A673 (cell line): ENCODE measurements around the gene MSH2. TPM values are rescaled to one million over a fixed set of nuclear protein-coding genes. Genes with fewer than 3 reads are reported as not detected.

Experiments used
- BruUV-seq: library from RNA; stranded (reverse); fragments of 400-500 nt; replicated peaks from 2 replicates; lab custom pipeline; 2021; lab: Mats Ljungman, UMichigan
- CTCF ChIA-PET: fragments of 300-600 bp; sonication (Branson Sonifier 250); formaldehyde crosslinking; loops from one replicate; lab custom pipeline; 2022; ENCODE audit warnings: antibody characterized with exemption; lab: Charles Lee
- POLR2A ChIA-PET: fragments of 300-600 bp; sonication (Branson Sonifier 250); formaldehyde crosslinking; loops from one replicate; lab custom pipeline; 2022; ENCODE audit warnings: antibody characterized with exemption; ENCODE audit not compliant: low non-redundant PET; lab: Charles Lee
- DNase-seq: peaks from one replicate; pipeline ENCODE4 v3.0.0-alpha.2; 2015; ENCODE audit warnings: low spot score
- H3K27ac ChIP-seq: fragments of 200-600 bp; sonication (generic); 2 replicates; pipeline ENCODE4 v1.5.1; 2016; ENCODE audit warnings: mixed run types, low read depth, mild to moderate bottlenecking, mixed read lengths, antibody characterized with exemption, low read length; ENCODE audit not compliant: poor library complexity, severe bottlenecking
- H3K27me3 ChIP-seq: fragments of 200-600 bp; sonication (generic); replicated peaks from 2 replicates; pipeline ENCODE4 v1.6.1; 2017; ENCODE audit warnings: mixed run types, low read depth, mild to moderate bottlenecking, mixed read lengths, antibody characterized with exemption, low read length; ENCODE audit not compliant: insufficient read depth, poor library complexity
- H3K36me3 ChIP-seq: fragments of 200-600 bp; sonication (generic); 2 replicates; pipeline ENCODE4 v1.6.1; 2016; ENCODE audit warnings: mixed run types, mild to moderate bottlenecking, mixed read lengths, antibody characterized with exemption, low read length; ENCODE audit not compliant: insufficient read depth, poor library complexity, severe bottlenecking
- H3K4me1 ChIP-seq: fragments of 200-600 bp; sonication (generic); 2 replicates; pipeline ENCODE4 v1.6.1; 2017; ENCODE audit warnings: mixed run types, mild to moderate bottlenecking, mixed read lengths, antibody characterized with exemption, low read length; ENCODE audit not compliant: insufficient read depth, poor library complexity, severe bottlenecking
- H3K4me3 ChIP-seq: fragments of 200-600 bp; sonication (generic); 2 replicates; pipeline ENCODE4 v1.5.1; 2016; ENCODE audit warnings: low read depth, mixed run types, mild to moderate bottlenecking, mixed read lengths, low read length; ENCODE audit not compliant: poor library complexity, severe bottlenecking
- H3K9me3 ChIP-seq: fragments of 200-600 bp; sonication (generic); 2 replicates; pipeline ENCODE4 v1.6.1; 2016; ENCODE audit warnings: mixed run types, low read depth, mild to moderate bottlenecking, mixed read lengths, antibody characterized with exemption, low read length; ENCODE audit not compliant: poor library complexity, severe bottlenecking
- EZH2 ChIP-seq: fragments of 200-600 bp; sonication (generic); IDR thresholded peaks from 2 replicates; pipeline ENCODE4 v1.6.1; 2017; ENCODE audit warnings: borderline replicate concordance, low read depth, mild to moderate bottlenecking, mixed read lengths, antibody characterized with exemption, low read length; ENCODE audit not compliant: poor library complexity, severe bottlenecking
- intact Hi-C: fragments of 100-400 bp; cut with micrococcal nuclease; formaldehyde crosslinking; loops from one replicate; pipeline ENCODE4 v1.10.0; 2022; ENCODE audit not compliant: unreplicated experiment
- total RNA-seq: library from RNA; stranded (reverse); gene quantifications from 2 replicates; pipeline ENCODE4 v1.2.3, GENCODE V29; 2021
- TF ChIP-seq, protein P1 (sequence below): fragments of 300-800, 200-600 bp; sonication (generic); conservative IDR thresholded peaks from 2 replicates; pipeline ENCODE4 v1.5.1; 2017; ENCODE audit warnings: low read depth, mild to moderate bottlenecking, antibody characterized with exemption, low read length, moderate library complexity, mixed read lengths

Gene MSH2
- total RNA-seq, 1 experiment from 2014 or later, result 83.7 TPM

DNA sequence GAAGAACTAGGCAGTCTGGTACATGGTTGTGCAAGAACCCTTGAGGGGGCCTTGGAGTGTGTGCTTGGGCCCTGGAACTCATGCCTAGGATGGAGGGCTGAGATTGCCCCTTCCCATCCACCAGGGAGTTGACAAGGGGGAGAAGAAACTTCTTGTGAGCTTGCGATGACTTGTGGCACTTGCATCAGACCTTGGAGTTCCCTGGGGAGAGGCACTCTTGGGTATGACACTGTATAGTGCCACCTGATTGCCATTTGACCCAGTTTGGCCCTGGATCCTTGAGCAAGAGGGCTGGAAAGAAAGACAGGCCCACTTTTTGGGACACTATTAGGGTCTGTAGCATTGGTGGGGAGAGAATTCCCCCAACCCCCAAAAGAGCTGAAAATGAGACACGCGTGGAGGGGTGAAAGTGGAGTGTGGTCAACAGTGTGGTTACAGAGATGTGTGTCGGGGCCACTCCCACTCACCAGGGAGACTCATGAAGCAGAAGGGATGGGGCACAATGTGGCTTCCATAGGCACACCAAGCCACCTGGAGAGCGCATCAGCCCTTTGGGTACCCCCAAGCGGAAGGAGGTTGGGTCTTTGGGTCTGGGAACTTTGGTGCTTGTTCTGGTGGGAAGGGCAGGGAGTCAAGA lies 101.3 kb downstream of the MSH2 start:
- no peak for DNase-seq
- no peak for TF ChIP-seq EZH2
- TF ChIP-seq, protein P1, sequence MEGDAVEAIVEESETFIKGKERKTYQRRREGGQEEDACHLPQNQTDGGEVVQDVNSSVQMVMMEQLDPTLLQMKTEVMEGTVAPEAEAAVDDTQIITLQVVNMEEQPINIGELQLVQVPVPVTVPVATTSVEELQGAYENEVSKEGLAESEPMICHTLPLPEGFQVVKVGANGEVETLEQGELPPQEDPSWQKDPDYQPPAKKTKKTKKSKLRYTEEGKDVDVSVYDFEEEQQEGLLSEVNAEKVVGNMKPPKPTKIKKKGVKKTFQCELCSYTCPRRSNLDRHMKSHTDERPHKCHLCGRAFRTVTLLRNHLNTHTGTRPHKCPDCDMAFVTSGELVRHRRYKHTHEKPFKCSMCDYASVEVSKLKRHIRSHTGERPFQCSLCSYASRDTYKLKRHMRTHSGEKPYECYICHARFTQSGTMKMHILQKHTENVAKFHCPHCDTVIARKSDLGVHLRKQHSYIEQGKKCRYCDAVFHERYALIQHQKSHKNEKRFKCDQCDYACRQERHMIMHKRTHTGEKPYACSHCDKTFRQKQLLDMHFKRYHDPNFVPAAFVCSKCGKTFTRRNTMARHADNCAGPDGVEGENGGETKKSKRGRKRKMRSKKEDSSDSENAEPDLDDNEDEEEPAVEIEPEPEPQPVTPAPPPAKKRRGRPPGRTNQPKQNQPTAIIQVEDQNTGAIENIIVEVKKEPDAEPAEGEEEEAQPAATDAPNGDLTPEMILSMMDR, result no peak
- CTCF ChIA-PET, result no interaction called here
- Histone ChIP-seq H3K4me3 (no peak overlapping the region), H3K27ac (no peak overlapping the region), H3K9me3 (peaks cover 11% of the 10 kb centered on the region), H3K36me3 (no peaks in the 10 kb centered on the region), H3K4me1 (no peaks in the 10 kb centered on the region), H3K27me3 (no peaks in the 10 kb centered on the region)
- intact Hi-C loops, result no loop called here
- POLR2A ChIA-PET, result no interaction called here
- no TSS peak for BruUV-seq

DNA sequence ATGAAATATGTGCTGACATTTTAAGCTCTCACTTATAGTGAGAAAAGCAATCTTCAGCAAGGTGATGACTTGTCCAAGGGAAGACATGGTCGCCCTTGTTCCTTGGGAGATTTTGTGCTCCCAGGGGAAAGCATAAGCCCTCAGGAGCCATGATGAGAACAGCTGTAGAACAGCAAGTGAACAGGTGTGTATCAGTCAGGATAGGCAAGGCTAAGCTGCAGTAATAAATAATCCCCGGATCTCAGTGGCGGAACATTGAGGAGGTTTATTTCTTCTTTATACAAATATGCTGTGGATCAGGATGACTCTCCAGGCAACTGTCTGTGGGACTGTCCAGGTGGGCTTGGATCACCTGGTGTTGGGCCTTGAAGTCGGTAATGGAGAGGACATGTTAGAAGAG lies 103.1 kb downstream of the MSH2 start:
- Histone ChIP-seq H3K4me3 (no peak overlapping the region), H3K9me3 (no peaks in the 10 kb centered on the region), H3K27me3 (no peaks in the 10 kb centered on the region), H3K4me1 (no peaks in the 10 kb centered on the region), H3K36me3 (no peaks in the 10 kb centered on the region), H3K27ac (no peak overlapping the region)
- DNase-seq, result no peak
- intact Hi-C loops, result no loop called here
- TF ChIP-seq, protein P1, result no peak
- no peak for TF ChIP-seq EZH2
- BruUV-seq, result no TSS peak
- ChIA-PET POLR2A (no interaction called here), CTCF (no interaction called here)

DNA sequence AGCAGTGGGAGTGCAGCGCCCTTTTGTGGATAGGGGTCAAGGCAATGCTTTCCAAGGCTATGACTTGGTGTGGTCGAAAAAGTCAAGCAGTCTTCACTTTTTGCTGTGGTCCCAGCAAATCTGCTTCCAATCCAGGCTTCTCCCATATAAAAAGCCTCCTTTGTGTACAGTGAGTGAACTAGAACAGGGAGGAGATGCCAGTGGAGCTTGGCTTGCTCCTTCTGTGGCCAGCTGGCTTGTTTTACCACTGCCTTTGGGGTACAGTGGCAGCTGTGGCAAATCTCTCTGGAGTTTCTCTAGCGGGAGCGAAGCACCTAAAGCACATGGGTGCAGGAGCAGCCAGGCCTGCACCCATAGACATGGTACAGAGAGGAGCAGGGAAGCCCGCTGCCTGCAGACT lies 103.5 kb downstream of the MSH2 start:
- no TSS peak for BruUV-seq
- Histone ChIP-seq H3K9me3 (no peaks in the 10 kb centered on the region), H3K27me3 (no peaks in the 10 kb centered on the region), H3K36me3 (no peaks in the 10 kb centered on the region), H3K4me1 (no peaks in the 10 kb centered on the region), H3K4me3 (no peak overlapping the region), H3K27ac (no peak overlapping the region)
- no peak for DNase-seq
- intact Hi-C loops, result no loop called here
- ChIA-PET CTCF (no interaction called here), POLR2A (no interaction called here)
- TF ChIP-seq, protein P1, result no peak
